Right ventricle myocardium inferior (tissue), 1 donor: ENCODE measurements around the gene ITPRIP. TPM values are rescaled to one million over a fixed set of nuclear protein-coding genes. Genes with fewer than 3 reads are reported as not detected.

ENCODE experiments used
- ATAC-seq: fragments of 200-7000 bp; cut with Tn5 transposase; one replicate; pipeline ENCODE4 v1.9.1; 2020; ENCODE audit warnings: mild to moderate bottlenecking, moderate library complexity
- DNase-seq: peaks from one replicate; pipeline ENCODE4 v3.0.0; 2021; ENCODE audit errors: missing footprints
- intact Hi-C: fragments of 100-400 bp; cut with DNase I; formaldehyde crosslinking; loops from one replicate; pipeline ENCODE4 v1.11.0; 2022
- total RNA-seq: library from RNA; stranded (reverse); fragmentation: NEBNext Ultra II Directional; extraction: Animal tissue kit (Norgen Biotek cat#: 25700); gene quantifications from one replicate; pipeline ENCODE4 v1.2.1, GENCODE V29; 2021
- donor health status: DM: no; HTN: yes; CAD: no; lungs with severe emphysema.

ITPRIP gene
- total RNA-seq, 1 donor from 2014 or later: 28.2 TPM

- intact Hi-C loops: no loop called here
These were observed 21.8 kb downstream of the ITPRIP start for GRCh38 chr10:104316321-104317099.

GRCh38 chr10:104315486-104315921 lies 22.8 kb downstream of the ITPRIP start:
- no peak for DNase-seq
- intact Hi-C loops: no loop called here
- ATAC-seq: no peak

More at GRCh38 chr10:104316321-104317099, 21.8 kb downstream of the ITPRIP start:
- DNase-seq (no peak), ATAC-seq (no peak)

GRCh38 chr10:104314591-104315485 lies 23.4 kb downstream of the ITPRIP start:
- DNase-seq (no peak), ATAC-seq (no peak)
- intact Hi-C loops: no loop called here

GRCh38 chr10:104311184-104311720 lies 27.0 kb downstream of the ITPRIP start:
- ATAC-seq (no peak), DNase-seq (no peak)
- intact Hi-C loops: no loop called here

GRCh38 chr10:104309980-104310978 lies 28.0 kb downstream of the ITPRIP start:
- peak; percentile 89 for ATAC-seq
- intact Hi-C loops: no loop called here
- DNase-seq: no peak

- intact Hi-C loops: no loop called here
- no peak for ATAC-seq
- no peak for DNase-seq
These were observed 29.8 kb downstream of the ITPRIP start for GRCh38 chr10:104308439-104308903.

- intact Hi-C loops: no loop called here
- ATAC-seq: no peak
- DNase-seq: no peak
These were observed 30.5 kb downstream of the ITPRIP start for GRCh38 chr10:104307576-104308438.

GRCh38 chr10:104306897-104307296 lies 31.4 kb downstream of the ITPRIP start:
- intact Hi-C loops: no loop called here
- DNase-seq (no peak), ATAC-seq (no peak)

GRCh38 chr10:104304927-104305326 lies 33.3 kb downstream of the ITPRIP start:
- intact Hi-C loops: loop anchor here (1.0 kb wide), 2 partner anchors 33 to 44 kb away; partner anchors contain the start of gene ITPRIP
- DNase-seq (no peak), ATAC-seq (peak; percentile 37)

GRCh38 chr10:104304356-104304745 lies 33.9 kb downstream of the ITPRIP start:
- DNase-seq (no peak), ATAC-seq (no peak)
- intact Hi-C loops: no loop called here

- intact Hi-C loops: no loop called here
- no peak for DNase-seq
- ATAC-seq: no peak
These were observed 34.5 kb downstream of the ITPRIP start for GRCh38 chr10:104303594-104304355.

- ATAC-seq (no peak), DNase-seq (no peak)
- intact Hi-C loops: no loop called here
These were observed 36.2 kb downstream of the ITPRIP start for GRCh38 chr10:104301907-104302690.

- intact Hi-C loops: no loop called here
- peak; percentile 78 for DNase-seq
- ATAC-seq: peak; percentile 80
These were observed 37.5 kb downstream of the ITPRIP start for GRCh38 chr10:104300736-104301292.

GRCh38 chr10:104300002-104300735 lies 38.1 kb downstream of the ITPRIP start:
- DNase-seq (no peak), ATAC-seq (peak; percentile 62)
- intact Hi-C loops: no loop called here
